Gastroesophageal sphincter (tissue), 4 donors: ENCODE results near the gene THSD4. TPM values are rescaled to one million over a fixed set of nuclear protein-coding genes. Genes with fewer than 3 reads are reported as not detected.

Source experiments
- ATAC-seq: fragments of 150-250 bp; one replicate; pipeline ENCODE4 v1.9.1; 2016; ENCODE audit warnings: mild to moderate bottlenecking, moderate library complexity
- H3K27ac ChIP-seq, 4 donors: fragments of 200-600 bp; sonication (generic) in 3 of 4; 1 replicate in 3 of 4; 2 replicates in 1 of 4; pipeline ENCODE4 v1.5.1; 2016 to 2019
- H3K27me3 ChIP-seq: fragments of 200-600 bp; sonication (generic); one replicate; pipeline ENCODE4 v1.5.1; 2019
- H3K36me3 ChIP-seq, 2 donors: fragments of 200-600 bp; sonication (generic); one replicate each; pipeline ENCODE4 v1.5.1; 2019; ENCODE audit warnings: control low read depth in 1 of 2
- H3K4me1 ChIP-seq, 3 donors: fragments of 200-600 bp; sonication (generic); 1 replicate in 2 of 3; 2 replicates in 1 of 3; pipeline ENCODE4 v1.5.1; 2016 to 2019; ENCODE audit warnings: control low read depth in 2 of 3
- H3K4me3 ChIP-seq, 2 donors: fragments of 200-600 bp; sonication (generic); one replicate each; pipeline ENCODE4 v1.5.1; 2019; ENCODE audit warnings: mild to moderate bottlenecking in 1 of 2, moderate library complexity in 1 of 2
- H3K9me3 ChIP-seq, 3 donors: fragments of 200-600 bp; sonication (generic); one replicate each; pipeline ENCODE4 v1.5.1; 2017 to 2019; ENCODE audit warnings: control low read depth in 2 of 3
- EP300 ChIP-seq: sonication (generic); formaldehyde crosslinking; IDR thresholded peaks from one replicate; pipeline ENCODE4 v1.6.1; 2017; ENCODE audit warnings: antibody characterized with exemption, mild to moderate bottlenecking
- POLR2A ChIP-seq, 2 donors: fragments of 450-650 bp; IDR thresholded peaks; one replicate each; pipeline ENCODE4 v1.6.1; 2017; ENCODE audit warnings: antibody characterized with exemption in 2 of 2, mild to moderate bottlenecking in 2 of 2, moderate library complexity in 1 of 2
- POLR2AphosphoS5 ChIP-seq: sonication (generic); formaldehyde crosslinking; IDR thresholded peaks from one replicate; pipeline ENCODE4 v1.6.1; 2017; ENCODE audit warnings: antibody characterized with exemption
- WGBS, 2 donors: methylation state at CpG; one replicate each; pipeline ENCODE4 v1.1.5; 2018; ENCODE audit warnings: low coverage in 1 of 2; 5-methylcytosine and 5-hydroxymethylcytosine counted together
- total RNA-seq, 4 donors: library from RNA; depleted of rRNA; stranded (reverse); fragments of >200 nt; gene quantifications; one replicate each; pipeline ENCODE4 v1.1.0, GENCODE V29; 2016
- TF ChIP-seq, protein P1 (sequence below), 4 experiments: fragments of 200-600 bp in 2 of 4; fragments of 450-650 bp in 2 of 4; sonication (generic) in 1 of 4; IDR thresholded peaks; one replicate each; pipeline ENCODE4 v1.5.1; 2017 to 2019; ENCODE audit warnings: antibody characterized with exemption in 4 of 4, mild to moderate bottlenecking in 2 of 4, moderate library complexity in 2 of 4

THSD4 gene
- total RNA-seq, 4 donors from 2014 or later: 4.6 to 28.5 (median 17.6) TPM

- ATAC-seq: no peak
- no peak for TF ChIP-seq POLR2AphosphoS5
- TF ChIP-seq, protein P1, sequence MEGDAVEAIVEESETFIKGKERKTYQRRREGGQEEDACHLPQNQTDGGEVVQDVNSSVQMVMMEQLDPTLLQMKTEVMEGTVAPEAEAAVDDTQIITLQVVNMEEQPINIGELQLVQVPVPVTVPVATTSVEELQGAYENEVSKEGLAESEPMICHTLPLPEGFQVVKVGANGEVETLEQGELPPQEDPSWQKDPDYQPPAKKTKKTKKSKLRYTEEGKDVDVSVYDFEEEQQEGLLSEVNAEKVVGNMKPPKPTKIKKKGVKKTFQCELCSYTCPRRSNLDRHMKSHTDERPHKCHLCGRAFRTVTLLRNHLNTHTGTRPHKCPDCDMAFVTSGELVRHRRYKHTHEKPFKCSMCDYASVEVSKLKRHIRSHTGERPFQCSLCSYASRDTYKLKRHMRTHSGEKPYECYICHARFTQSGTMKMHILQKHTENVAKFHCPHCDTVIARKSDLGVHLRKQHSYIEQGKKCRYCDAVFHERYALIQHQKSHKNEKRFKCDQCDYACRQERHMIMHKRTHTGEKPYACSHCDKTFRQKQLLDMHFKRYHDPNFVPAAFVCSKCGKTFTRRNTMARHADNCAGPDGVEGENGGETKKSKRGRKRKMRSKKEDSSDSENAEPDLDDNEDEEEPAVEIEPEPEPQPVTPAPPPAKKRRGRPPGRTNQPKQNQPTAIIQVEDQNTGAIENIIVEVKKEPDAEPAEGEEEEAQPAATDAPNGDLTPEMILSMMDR (IDR thresholded peaks at IDR 0.05): no peak
- no peak for TF ChIP-seq EP300
- no peak for TF ChIP-seq POLR2A (IDR thresholded peaks at IDR 0.05)
- Histone ChIP-seq H3K4me3 (no peak overlapping the region), H3K27ac (no peak overlapping the region), H3K4me1 (no peaks in the 10 kb centered on the region), H3K9me3 (no peaks in the 10 kb centered on the region), H3K27me3 (no peaks in the 10 kb centered on the region), H3K36me3 (no peaks in the 10 kb centered on the region)
- 17% methylated on average over 1 of the region's 1 CpG; no CpG with 5 or more reads in 1 of the 2 donors for WGBS, 2 donors
Measured at GRCh38 chr15:71089801-71090200, 25.5 kb upstream of the THSD4 start.

- no peaks in the 10 kb centered on the region for H3K4me1 ChIP-seq
- H3K27me3 ChIP-seq: no peaks in the 10 kb centered on the region
- TF ChIP-seq POLR2AphosphoS5 (no peak), EP300 (no peak), POLR2A (IDR thresholded peaks at IDR 0.05) (no peak)
- TF ChIP-seq, protein P1 (IDR thresholded peaks at IDR 0.05): no peak
- ATAC-seq: no peak
- H3K9me3 ChIP-seq: no peaks in the 10 kb centered on the region
- 83 to 89% methylated on average over 1 of the region's 1 CpG for WGBS, 2 donors
- H3K36me3 ChIP-seq: no peaks in the 10 kb centered on the region
- H3K4me3 ChIP-seq: no peak overlapping the region
- no peak overlapping the region for H3K27ac ChIP-seq
Measured at GRCh38 chr15:71091601-71092000, 23.7 kb upstream of the THSD4 start.

- no peak for ATAC-seq
- Histone ChIP-seq H3K27me3 (no peaks in the 10 kb centered on the region), H3K9me3 (no peaks in the 10 kb centered on the region), H3K27ac (no peak overlapping the region), H3K4me3 (no peak overlapping the region), H3K4me1 (no peaks in the 10 kb centered on the region), H3K36me3 (no peaks in the 10 kb centered on the region)
- WGBS, 2 donors: 74% methylated on average over 3 of the region's 7 CpGs; no CpG with 5 or more reads in 1 of the 2 donors
- TF ChIP-seq EP300 (no peak), POLR2AphosphoS5 (no peak), POLR2A (IDR thresholded peaks at IDR 0.05) (no peak)
- TF ChIP-seq, protein P1 (IDR thresholded peaks at IDR 0.05): no peak
Measured at GRCh38 chr15:71092056-71092600, 23.1 kb upstream of the THSD4 start.

DNA sequence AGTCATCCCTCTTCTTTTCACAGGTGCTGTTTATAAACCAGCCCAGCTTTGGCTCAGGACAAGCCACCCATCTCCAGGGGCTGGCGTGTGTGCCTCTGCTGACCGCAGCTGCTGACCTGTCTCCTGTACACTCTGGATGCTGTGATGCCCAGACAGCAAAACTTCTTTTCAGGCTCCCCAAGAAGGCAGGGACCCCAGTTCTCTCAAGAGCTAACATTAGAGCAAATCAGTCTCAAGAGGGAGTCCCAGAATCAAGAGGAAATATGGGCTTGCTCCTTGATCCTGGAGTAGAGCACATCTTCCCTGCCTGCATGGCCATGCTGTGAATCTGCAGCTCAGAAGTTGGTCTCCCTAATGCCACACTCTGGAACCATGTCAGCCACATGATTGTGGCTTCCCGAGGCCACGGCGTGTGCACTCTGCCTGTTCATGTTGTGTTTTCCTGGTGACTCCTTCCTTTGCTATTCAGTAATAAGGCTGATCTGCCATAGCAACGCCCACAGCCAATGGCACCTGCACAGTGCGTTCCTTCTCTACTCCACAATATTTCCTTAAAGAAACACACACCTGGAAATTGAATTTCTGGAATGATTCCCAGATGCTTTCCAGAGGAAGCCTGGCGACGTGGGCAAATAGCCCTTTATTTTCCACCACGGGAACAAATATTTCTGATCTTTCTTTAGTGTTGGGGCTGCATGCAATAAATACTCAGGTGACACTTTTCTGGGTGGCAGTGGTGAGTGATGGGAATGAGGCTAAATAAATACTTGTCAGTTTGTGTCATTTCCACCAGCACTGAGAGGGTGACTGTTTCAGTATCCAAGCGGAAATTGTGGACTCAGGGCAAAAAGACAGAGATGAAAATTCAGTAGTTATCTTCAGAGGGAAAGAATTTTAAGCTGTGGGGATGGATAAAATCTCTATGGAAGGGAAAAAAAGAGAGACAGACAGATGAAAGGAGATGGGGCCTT is 21.9 kb upstream of the THSD4 start:
- Histone ChIP-seq H3K36me3 (no peaks in the 10 kb centered on the region), H3K4me1 (no peaks in the 10 kb centered on the region), H3K4me3 (no peak overlapping the region), H3K27ac (no peak overlapping the region), H3K9me3 (no peaks in the 10 kb centered on the region), H3K27me3 (no peaks in the 10 kb centered on the region)
- no peak for ATAC-seq
- TF ChIP-seq, protein P1 (IDR thresholded peaks at IDR 0.05): no peak
- TF ChIP-seq EP300: no peak
- no peak for TF ChIP-seq POLR2A (IDR thresholded peaks at IDR 0.05)
- TF ChIP-seq POLR2AphosphoS5: no peak
- 50 to 68% methylated on average over 5 to 9 of the region's 11 CpGs for WGBS, 2 donors
